Gastrocnemius medialis (tissue), 4 donors: Measurements from ENCODE around the gene TIMP1. TPM values are rescaled to one million over a fixed set of nuclear protein-coding genes. Genes with fewer than 3 reads are reported as not detected.
"Not testable (repeated sequence)": the region's sequence is repeated elsewhere in the genome, so short reads cannot be mapped to it uniquely, and the experiment has no call there.

Source experiments
- ATAC-seq, 2 donors: fragments of 150-250 bp; one replicate each; pipeline ENCODE4 v1.9.1; 2016
- DNase-seq, 2 donors: peaks; one replicate each; pipeline ENCODE4 v3.0.0-alpha.2; 2019
- H3K27ac ChIP-seq, 4 donors: fragments of 200-600 bp; sonication (generic); 1 replicate in 1 of 4; 2 replicates in 3 of 4; pipeline ENCODE4 v1.5.1; 2016 to 2018; ENCODE audit warnings: mild to moderate bottlenecking in 2 of 4, moderate library complexity in 1 of 4
- H3K27me3 ChIP-seq, 3 donors: fragments of 200-600 bp; sonication (generic) in 2 of 3; 1 replicate in 1 of 3; 2 replicates in 2 of 3; pipeline versions ENCODE4 v1.5.1 to v1.6.0; 2016 to 2019; ENCODE audit warnings: mild to moderate bottlenecking in 1 of 3, moderate library complexity in 1 of 3
- H3K36me3 ChIP-seq, 2 donors: fragments of 200-600 bp; sonication (generic) in 1 of 2; one replicate each; pipeline ENCODE4 v1.5.1; 2017 to 2018
- H3K4me1 ChIP-seq, 2 donors: fragments of 200-600 bp; sonication (generic) in 1 of 2; one replicate each; pipeline ENCODE4 v1.5.1; 2016 to 2017; ENCODE audit warnings: mild to moderate bottlenecking in 2 of 2
- H3K4me3 ChIP-seq, 4 donors: fragments of 200-600 bp; sonication (generic) in 3 of 4; 1 replicate in 1 of 4; 2 replicates in 3 of 4; pipeline ENCODE4 v1.5.1; 2016 to 2019; ENCODE audit warnings: mild to moderate bottlenecking in 2 of 4
- H3K9me3 ChIP-seq, 3 donors: fragments of 200-600 bp; sonication (generic) in 2 of 3; 1 replicate in 1 of 3; 2 replicates in 2 of 3; pipeline ENCODE4 v1.5.1; 2016 to 2019
- CTCF ChIP-seq, 5 experiments: fragments of 450-650 bp in 3 of 5; fragments of 200-600 bp in 2 of 5; sonication (generic) in 2 of 5; IDR thresholded peaks in 4 of 5; conservative IDR thresholded peaks in 1 of 5; 1 replicate in 4 of 5; 2 replicates in 1 of 5; pipeline ENCODE4 v1.5.1; 2016 to 2019; ENCODE audit warnings: antibody characterized with exemption in 5 of 5, mild to moderate bottlenecking in 3 of 5, moderate library complexity in 3 of 5
- POLR2A ChIP-seq, 2 donors: fragments of 450-650 bp; IDR thresholded peaks; one replicate each; pipeline ENCODE4 v1.6.1; 2017; ENCODE audit warnings: antibody characterized with exemption in 2 of 2, mild to moderate bottlenecking in 2 of 2, moderate library complexity in 2 of 2
- in situ Hi-C, 4 donors: fragments of 200-750 bp; cut with MboI; loops; one replicate each; pipeline versions ENCODE4 v1.15.0 to v1.8.0; 2017; ENCODE audit warnings: low sequenced_read_pairs in 4 of 4
- intact Hi-C: fragments of 100-400 bp; cut with DNase I; formaldehyde crosslinking; loops from one replicate; pipeline ENCODE4 v1.15.1; 2023; ENCODE audit warnings: low total_unique reads
- total RNA-seq, 4 donors: library from RNA; depleted of rRNA; stranded (reverse); fragments of >200 nt; gene quantifications; one replicate each; pipeline versions ENCODE4 v1.1.0 to v1.2.3, GENCODE V29; 2016

The TIMP1 gene
- total RNA-seq, 4 donors from 2014 or later = 15.8 to 94.8 (median 47.1) TPM

GRCh38 chrX:47593522-47593921 lies 11.3 kb downstream of the TIMP1 start:
- no peak for TF ChIP-seq POLR2A (IDR thresholded peaks at IDR 0.05)
- in situ Hi-C loops = no loop called here
- DNase-seq (no peak), ATAC-seq (no peak)
- no peak overlapping the region for H3K27ac ChIP-seq
- H3K27me3 ChIP-seq = no peaks in the 10 kb centered on the region
- no peak overlapping the region for H3K4me3 ChIP-seq
- H3K36me3 ChIP-seq = no peaks in the 10 kb centered on the region
- H3K9me3 ChIP-seq = peaks cover 0 to 4% (median 0%) of the 10 kb centered on the region in 3 donors
- H3K4me1 ChIP-seq = no peaks in the 10 kb centered on the region
- intact Hi-C loops = no loop called here

GRCh38 chrX:47595716-47596251 lies 13.5 kb downstream of the TIMP1 start:
- in situ Hi-C loops = no loop called here
- no peaks in the 10 kb centered on the region for H3K27me3 ChIP-seq
- H3K36me3 ChIP-seq = no peaks in the 10 kb centered on the region
- H3K4me1 ChIP-seq = no peaks in the 10 kb centered on the region
- ATAC-seq (no peak), DNase-seq (no peak)
- H3K27ac ChIP-seq = no peak overlapping the region
- no peak overlapping the region for H3K4me3 ChIP-seq
- intact Hi-C loops = no loop called here
- TF ChIP-seq POLR2A (IDR thresholded peaks at IDR 0.05) = no peak
- peaks cover 0 to 12% (median 0%) of the 10 kb centered on the region in 3 donors for H3K9me3 ChIP-seq

- ATAC-seq = no peak
- no peak overlapping the region for H3K27ac ChIP-seq
- no peak overlapping the region for H3K4me3 ChIP-seq
- H3K36me3 ChIP-seq = no peaks in the 10 kb centered on the region
- H3K9me3 ChIP-seq = peaks cover 0 to 12% (median 0%) of the 10 kb centered on the region in 3 donors
- H3K27me3 ChIP-seq = no peaks in the 10 kb centered on the region
- no peak for DNase-seq
- no peaks in the 10 kb centered on the region for H3K4me1 ChIP-seq
- TF ChIP-seq CTCF (IDR thresholded peaks at IDR 0.05 in 4 of 5, conservative IDR thresholded peaks at IDR 0.05 in 1 of 5) = no peak
- no peak for TF ChIP-seq POLR2A (IDR thresholded peaks at IDR 0.05)
- in situ Hi-C loops = no loop called here
- intact Hi-C loops = no loop called here
Measured at GRCh38 chrX:47596256-47596655, 14.0 kb downstream of the TIMP1 start.

- no peak for TF ChIP-seq CTCF (IDR thresholded peaks at IDR 0.05 in 4 of 5, conservative IDR thresholded peaks at IDR 0.05 in 1 of 5)
- TF ChIP-seq POLR2A (IDR thresholded peaks at IDR 0.05) = no peak
- no peaks in the 10 kb centered on the region for H3K4me1 ChIP-seq
- no peak for ATAC-seq
Measured at GRCh38 chrX:47597222-47597621, 15.0 kb downstream of the TIMP1 start.

GRCh38 chrX:47603125-47603524 lies 20.9 kb downstream of the TIMP1 start:
- H3K27me3 ChIP-seq, H3K36me3 ChIP-seq, DNase-seq, in situ Hi-C loops, H3K9me3 ChIP-seq, H3K27ac ChIP-seq, H3K4me1 ChIP-seq, intact Hi-C loops, H3K4me3 ChIP-seq, ATAC-seq: not testable (repeated sequence)

More at GRCh38 chrX:47597222-47597621, 15.0 kb downstream of the TIMP1 start:
- Histone ChIP-seq H3K36me3 (no peaks in the 10 kb centered on the region), H3K9me3 (peaks cover 0 to 12% (median 0%) of the 10 kb centered on the region in 3 donors), H3K27me3 (no peaks in the 10 kb centered on the region), H3K4me3 (no peak overlapping the region), H3K27ac (no peak overlapping the region)
- in situ Hi-C loops (no loop called here), intact Hi-C loops (no loop called here)
- no peak for DNase-seq

- H3K27ac ChIP-seq = no peak overlapping the region
- H3K4me1 ChIP-seq = no peaks in the 10 kb centered on the region
- ATAC-seq = no peak
- peaks cover 0 to 2% (median 0%) of the 10 kb centered on the region in 3 donors for H3K9me3 ChIP-seq
- TF ChIP-seq CTCF (IDR thresholded peaks at IDR 0.05 in 4 of 5, conservative IDR thresholded peaks at IDR 0.05 in 1 of 5) = no peak
- no peak for TF ChIP-seq POLR2A (IDR thresholded peaks at IDR 0.05)
- H3K27me3 ChIP-seq = no peaks in the 10 kb centered on the region
- DNase-seq = no peak
- no peak overlapping the region for H3K4me3 ChIP-seq
- H3K36me3 ChIP-seq = no peaks in the 10 kb centered on the region
- in situ Hi-C loops = no loop called here
- intact Hi-C loops = no loop called here
Measured at GRCh38 chrX:47605024-47605423, 22.8 kb downstream of the TIMP1 start.
